HG02981 (cell line): ENCODE results near the gene TRIM59.
A peak's percentile ranks its signal among the peaks of the same experiment; 100 is the strongest.

Source experiments
- ATAC-seq: cut with Tn5 transposase; IDR thresholded peaks from one replicate; pipeline ENCODE4 v1.9.1; 2021; ENCODE audit warnings: mild to moderate bottlenecking, moderate library complexity; ENCODE audit not compliant: unreplicated experiment

TRIM59 gene

GRCh38 chr3:160449636-160450598 is at the start of gene TRIM59:
Gene TRIM59, minus strand, starts transcription at chr3:160449786. Its CDS starts 10,603 bp downstream, at chr3:160439183.
- ATAC-seq = peak; percentile 96

GRCh38 chr3:160498202-160498601 is 48.6 kb upstream of the TRIM59 start:
- ATAC-seq = no peak

- no peak for ATAC-seq
Observed at GRCh38 chr3:160490166-160490565, 40.6 kb upstream of the TRIM59 start.

- ATAC-seq = no peak
Observed at GRCh38 chr3:160486459-160486869, 36.9 kb upstream of the TRIM59 start.

GRCh38 chr3:160482796-160483195 is 33.2 kb upstream of the TRIM59 start:
- ATAC-seq = no peak

GRCh38 chr3:160481856-160482255 is 32.3 kb upstream of the TRIM59 start:
- ATAC-seq = no peak

- ATAC-seq = no peak
Observed at GRCh38 chr3:160480931-160481330, 31.3 kb upstream of the TRIM59 start.

GRCh38 chr3:160479376-160479775 is 29.8 kb upstream of the TRIM59 start:
- no peak for ATAC-seq

GRCh38 chr3:160478338-160478737 is 28.8 kb upstream of the TRIM59 start:
- ATAC-seq = no peak

- no peak for ATAC-seq
Observed at GRCh38 chr3:160477750-160478149, 28.2 kb upstream of the TRIM59 start.

GRCh38 chr3:160475884-160476283 is 26.3 kb upstream of the TRIM59 start:
- ATAC-seq = no peak

GRCh38 chr3:160475153-160475552 is 25.6 kb upstream of the TRIM59 start:
- ATAC-seq = no peak

- ATAC-seq = no peak
Observed at GRCh38 chr3:160474416-160474838, 24.8 kb upstream of the TRIM59 start.

GRCh38 chr3:160473978-160474377 is 24.4 kb upstream of the TRIM59 start:
- ATAC-seq = no peak

GRCh38 chr3:160473221-160473620 is 23.6 kb upstream of the TRIM59 start:
- no peak for ATAC-seq

GRCh38 chr3:160472344-160472743 is 22.8 kb upstream of the TRIM59 start:
- ATAC-seq = no peak

- ATAC-seq = peak; percentile 45
Observed at GRCh38 chr3:160471892-160472291, 22.3 kb upstream of the TRIM59 start.

- no peak for ATAC-seq
Observed at GRCh38 chr3:160470181-160470580, 20.6 kb upstream of the TRIM59 start.

- ATAC-seq = no peak
Observed at GRCh38 chr3:160464971-160465370, 15.4 kb upstream of the TRIM59 start.

GRCh38 chr3:160464321-160464720 is 14.7 kb upstream of the TRIM59 start:
- no peak for ATAC-seq

GRCh38 chr3:160460033-160460432 is 10.4 kb upstream of the TRIM59 start:
- ATAC-seq = no peak

GRCh38 chr3:160459450-160459970 is 9.9 kb upstream of the TRIM59 start:
- ATAC-seq = no peak
